ENCODE results near the gene PKD1.

PKD1 gene

DNA sequence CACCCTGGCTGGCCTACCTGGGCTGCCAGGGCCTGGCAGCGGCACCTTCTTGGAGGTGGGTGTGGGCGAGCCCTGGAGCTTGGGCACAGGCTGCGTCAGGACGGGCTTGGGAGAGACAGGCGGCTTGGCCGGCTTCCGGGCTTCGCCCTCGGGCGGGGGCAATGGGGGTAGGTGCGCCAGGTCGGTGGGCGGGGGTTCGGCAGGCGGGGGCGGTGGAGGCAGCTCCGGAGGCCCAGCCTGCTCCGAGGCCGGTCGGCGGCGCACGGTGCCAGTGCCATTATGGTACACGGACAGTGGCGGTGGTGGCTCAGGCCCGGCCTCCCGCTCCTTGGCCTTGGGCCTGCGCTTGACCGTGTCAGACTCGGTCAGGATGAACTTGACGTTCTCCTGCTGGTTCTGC lies 43.9 kb upstream of the PKD1 start:
- DNase-seq (ENCODE audit: low read depth) = no peak
- no peak for TF ChIP-seq CTCF (IDR thresholded peaks at IDR 0.05; ENCODE audit: low read length, missing control alignments)
- H3K4me3 ChIP-seq (replicated peaks; ENCODE audit: low read depth, low read length) = no peak overlapping the region

DNA sequence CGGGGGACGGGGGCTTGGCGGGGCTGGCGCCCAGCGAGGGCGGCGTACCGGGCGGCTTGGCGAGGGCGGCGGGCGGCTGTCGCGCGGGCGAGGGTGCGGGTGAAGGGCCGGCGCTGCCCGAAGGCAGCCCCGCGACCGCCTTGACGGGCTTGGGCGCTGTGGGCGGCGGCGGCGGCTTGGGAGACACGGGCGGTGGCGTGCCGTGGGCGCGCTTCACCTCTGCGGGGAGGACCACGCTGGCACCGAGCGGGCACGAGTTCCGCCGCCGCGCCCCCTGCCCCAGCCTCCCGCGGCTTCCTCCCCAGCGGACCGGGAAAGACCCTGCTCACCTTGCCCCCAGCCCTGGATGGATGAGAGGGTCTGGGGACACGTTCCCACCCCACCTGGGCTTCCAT lies 43.4 kb upstream of the PKD1 start:
- no peak overlapping the region for H3K4me3 ChIP-seq (replicated peaks; ENCODE audit: low read depth, low read length)
- DNase-seq (ENCODE audit: low read depth) = no peak
- no peak for TF ChIP-seq CTCF (IDR thresholded peaks at IDR 0.05; ENCODE audit: low read length, missing control alignments)

DNA sequence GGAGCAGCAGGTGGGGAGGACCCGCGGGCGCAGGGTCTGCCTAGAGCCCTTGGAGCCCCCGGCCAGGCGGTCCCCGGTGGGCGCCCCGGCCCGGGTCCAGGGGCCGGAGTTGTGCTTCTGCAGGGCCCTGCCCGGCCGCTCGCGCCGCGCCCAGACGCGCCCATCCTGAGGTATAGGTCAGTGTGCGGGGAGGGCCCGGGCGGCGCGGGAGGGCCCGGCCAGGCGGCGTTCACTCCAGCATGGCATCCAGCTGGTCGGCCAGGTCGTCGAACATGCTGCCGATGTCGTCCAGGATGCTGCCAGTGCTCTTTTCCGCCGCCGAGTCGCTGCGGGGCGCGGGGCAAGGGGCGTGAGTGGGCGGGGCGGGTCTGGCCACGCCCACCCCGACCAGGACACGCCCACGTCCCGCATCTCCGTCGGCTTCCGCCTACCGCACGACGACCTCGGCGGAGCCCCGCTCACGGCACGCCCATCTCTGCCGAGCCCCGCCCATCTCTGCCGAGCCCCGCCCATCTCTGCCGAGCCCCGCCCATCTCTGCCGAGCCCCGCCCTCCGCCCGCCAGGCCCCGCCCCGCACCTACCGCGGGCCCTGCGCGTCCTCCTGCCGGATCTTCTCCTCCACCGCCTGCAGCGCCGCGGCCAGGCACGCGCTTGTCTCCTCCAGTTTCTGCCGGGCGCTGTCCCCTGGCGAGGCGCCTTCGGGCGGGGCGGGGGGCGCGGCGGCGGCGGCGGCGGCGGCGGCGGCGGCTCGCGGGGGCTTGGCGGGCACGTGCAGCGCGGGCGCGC lies 42.8 kb upstream of the PKD1 start:
- H3K4me3 ChIP-seq (replicated peaks; ENCODE audit: low read depth, low read length) = no peak overlapping the region

DNA sequence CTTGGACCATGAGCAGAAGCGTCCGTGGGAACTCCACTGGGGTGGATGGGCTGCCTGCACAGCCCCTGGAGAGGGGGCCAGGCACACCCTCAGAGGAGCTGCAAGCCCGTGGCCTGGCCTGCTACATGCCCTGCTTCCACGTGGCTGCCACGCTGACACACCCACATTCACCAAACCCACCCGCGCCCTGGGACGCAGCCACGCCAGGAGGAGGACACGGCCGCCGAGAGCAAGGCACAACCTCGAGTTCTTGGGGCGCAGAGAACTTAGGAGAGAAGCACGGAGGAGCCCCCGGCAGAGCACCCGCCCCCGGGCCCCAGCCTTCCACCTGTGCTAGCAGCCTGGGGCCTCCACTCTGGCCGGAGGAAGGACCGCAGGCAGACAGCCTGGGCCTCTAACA lies 41.9 kb upstream of the PKD1 start:
- H3K4me3 ChIP-seq (replicated peaks; ENCODE audit: low read depth, low read length) = no peak overlapping the region
- DNase-seq (ENCODE audit: low read depth) = no peak
- TF ChIP-seq CTCF (IDR thresholded peaks at IDR 0.05; ENCODE audit: low read length, missing control alignments) = no peak

More for the DNA sequence above, 42.8 kb upstream of the PKD1 start:
- peak; percentile 32 for DNase-seq (ENCODE audit: low read depth)
- TF ChIP-seq CTCF (IDR thresholded peaks at IDR 0.05; ENCODE audit: low read length, missing control alignments) = no peak

DNA sequence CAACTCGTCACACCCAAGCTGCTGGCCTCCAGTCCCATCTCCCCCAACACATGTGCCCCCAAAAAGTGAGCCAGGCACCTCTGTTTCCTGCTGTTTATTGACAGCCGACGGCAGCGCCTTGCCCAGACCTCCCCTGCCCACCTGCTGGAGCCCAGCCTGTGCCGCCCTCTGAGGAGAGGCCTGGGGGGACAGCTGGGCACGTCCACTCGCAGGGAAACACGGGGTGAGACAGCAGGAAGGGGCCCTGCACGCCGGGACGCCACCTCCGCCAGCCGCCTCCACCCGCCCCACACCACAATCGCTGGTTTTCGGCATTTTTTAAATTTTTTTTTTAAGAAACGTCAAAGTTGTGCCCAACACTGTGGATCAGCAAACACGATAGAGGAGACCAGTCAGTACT lies 41.4 kb upstream of the PKD1 start:
- no peak for TF ChIP-seq CTCF (IDR thresholded peaks at IDR 0.05; ENCODE audit: low read length, missing control alignments)
- no peak overlapping the region for H3K4me3 ChIP-seq (replicated peaks; ENCODE audit: low read depth, low read length)
- no peak for DNase-seq (ENCODE audit: low read depth)

- TF ChIP-seq CTCF (IDR thresholded peaks at IDR 0.05; ENCODE audit: low read length, missing control alignments) = no peak
- no peak for DNase-seq (ENCODE audit: low read depth)
- no peak overlapping the region for H3K4me3 ChIP-seq (replicated peaks; ENCODE audit: low read depth, low read length)
These were observed 40.3 kb upstream of the PKD1 start for GRCh38 chr16:2176047-2176446.

DNA sequence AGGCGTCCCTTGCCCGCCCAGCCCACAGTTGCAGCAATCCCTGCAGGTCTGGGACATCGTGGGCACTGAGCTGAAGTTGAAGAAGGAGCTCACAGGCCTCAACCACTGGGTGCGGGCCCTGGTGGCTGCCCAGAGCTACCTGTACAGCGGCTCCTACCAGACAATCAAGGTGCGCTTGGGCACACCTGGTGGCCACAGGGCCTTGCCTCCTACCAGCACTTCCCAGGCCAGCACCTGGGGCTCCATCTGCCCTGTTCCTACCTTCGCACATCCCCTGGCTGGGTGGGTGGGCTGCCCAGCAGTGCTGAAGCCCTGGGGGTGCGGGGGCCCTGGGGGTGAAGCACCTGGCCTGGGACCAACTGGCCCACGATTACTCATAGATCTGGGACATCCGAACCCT lies 39.8 kb upstream of the PKD1 start:
- no peak for TF ChIP-seq CTCF (IDR thresholded peaks at IDR 0.05; ENCODE audit: low read length, missing control alignments)
- no peak for DNase-seq (ENCODE audit: low read depth)
- no peak overlapping the region for H3K4me3 ChIP-seq (replicated peaks; ENCODE audit: low read depth, low read length)
